IPS-18c (cell line): ENCODE measurements around the gene FANCL.
"Not testable (repeated sequence)": the region's sequence is repeated elsewhere in the genome, so short reads cannot be mapped to it uniquely, and the experiment has no call there.

ENCODE experiments used
- H3K4me3 ChIP-seq: 2 replicates; pipeline ENCODE4 v1.7.0; 2013; ENCODE audit warnings: low read depth, mild to moderate bottlenecking, low read length, moderate library complexity; ENCODE audit not compliant: insufficient read depth
- H3K9me3 ChIP-seq: one replicate; pipeline ENCODE4 v1.6.1; 2013; ENCODE audit warnings: mild to moderate bottlenecking, low read length, moderate library complexity; ENCODE audit not compliant: control insufficient read depth, insufficient read depth

The FANCL gene

DNA sequence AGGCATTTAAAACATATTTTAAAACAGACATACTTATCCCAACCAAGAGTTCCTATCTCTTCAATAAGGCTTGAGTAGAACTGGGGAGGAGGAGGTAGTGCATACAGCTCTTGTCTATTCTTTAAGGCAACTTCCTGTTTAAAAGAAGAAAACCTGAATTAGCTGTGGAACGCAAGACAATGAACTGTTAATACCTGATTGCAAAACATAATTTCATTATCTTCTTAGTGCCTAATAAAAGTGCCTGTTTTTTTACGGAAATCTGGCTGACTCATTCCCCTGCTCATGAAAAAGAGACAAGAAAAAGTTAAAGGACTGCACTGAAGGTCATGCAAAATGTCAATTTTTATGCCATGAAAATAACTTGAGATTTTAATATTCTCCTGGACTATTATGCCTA, 19.2 kb downstream of the FANCL start:
- no peak overlapping the region for H3K4me3 ChIP-seq
- H3K9me3 ChIP-seq, result no peaks in the 10 kb centered on the region

DNA sequence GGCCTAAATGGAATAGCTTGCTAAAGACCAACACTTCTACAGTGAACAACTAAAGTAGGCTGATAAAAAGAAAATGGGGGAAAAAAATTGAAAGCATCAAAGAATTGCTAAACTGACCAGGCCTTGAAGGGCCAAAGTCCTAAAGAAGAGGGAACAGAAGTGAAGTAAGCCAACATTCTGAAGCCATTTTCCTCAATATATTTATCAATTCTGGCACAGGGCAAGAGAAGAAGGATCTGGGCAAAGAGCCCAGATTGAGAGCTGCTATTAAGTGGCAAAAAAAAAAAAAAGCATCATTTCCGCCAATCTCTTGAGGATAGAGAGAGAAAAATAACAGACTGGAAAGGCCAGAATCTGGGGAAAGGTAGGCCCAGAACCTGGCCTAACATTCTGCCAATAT, 25.7 kb downstream of the FANCL start:
- H3K9me3 ChIP-seq, result peaks cover 5% of the 10 kb centered on the region
- no peak overlapping the region for H3K4me3 ChIP-seq

DNA sequence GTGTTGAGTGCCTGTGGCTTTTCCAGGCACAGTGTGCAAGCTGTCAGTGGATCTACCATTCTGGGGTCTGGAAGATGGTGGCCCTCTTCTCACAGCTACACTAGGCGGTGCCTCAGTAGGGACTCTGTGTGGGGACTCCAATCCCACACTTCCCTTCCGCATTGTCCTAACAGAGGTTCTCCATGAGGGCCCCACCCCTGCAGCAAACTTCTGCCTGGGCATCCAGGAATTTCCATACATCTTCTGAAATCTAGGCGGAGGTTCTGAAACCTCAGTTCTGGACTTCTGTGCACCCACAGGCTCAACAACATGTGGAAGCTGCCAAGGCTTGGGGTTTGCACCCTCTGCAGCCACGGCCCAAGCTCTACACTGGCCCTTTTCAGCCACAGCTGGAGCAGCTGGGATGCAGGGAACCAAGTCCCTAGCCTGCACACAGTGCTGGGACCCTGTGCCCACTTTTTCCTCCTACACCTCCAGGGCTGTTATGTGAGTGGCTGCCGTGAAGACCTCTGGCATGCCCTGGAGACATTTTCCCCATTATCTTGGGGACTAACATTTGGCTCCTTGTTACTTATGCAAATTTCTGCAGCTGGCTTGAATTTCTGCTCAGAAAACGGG, 30.1 kb downstream of the FANCL start:
- H3K4me3 ChIP-seq, H3K9me3 ChIP-seq: not testable (repeated sequence)

DNA sequence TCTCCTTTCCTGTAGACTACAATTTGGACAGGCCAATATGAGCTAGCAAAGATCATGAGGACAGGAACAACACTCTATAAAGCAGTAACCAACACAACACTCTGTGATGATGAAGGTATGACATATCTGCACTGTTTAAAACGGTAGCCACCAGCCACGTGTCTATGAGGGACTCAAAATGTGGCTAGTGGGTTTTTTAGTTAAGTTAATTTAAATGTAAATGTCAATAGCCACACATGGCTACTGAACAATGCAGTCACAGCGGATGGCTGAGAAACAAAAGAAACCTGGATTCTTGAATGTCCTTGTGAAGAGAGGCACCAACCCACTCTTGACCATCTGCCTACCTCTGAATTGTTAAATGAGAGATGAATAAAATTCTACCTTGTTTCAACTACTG, 33.9 kb downstream of the FANCL start:
- Histone ChIP-seq H3K4me3 (no peak overlapping the region), H3K9me3 (peaks cover 5% of the 10 kb centered on the region)

DNA sequence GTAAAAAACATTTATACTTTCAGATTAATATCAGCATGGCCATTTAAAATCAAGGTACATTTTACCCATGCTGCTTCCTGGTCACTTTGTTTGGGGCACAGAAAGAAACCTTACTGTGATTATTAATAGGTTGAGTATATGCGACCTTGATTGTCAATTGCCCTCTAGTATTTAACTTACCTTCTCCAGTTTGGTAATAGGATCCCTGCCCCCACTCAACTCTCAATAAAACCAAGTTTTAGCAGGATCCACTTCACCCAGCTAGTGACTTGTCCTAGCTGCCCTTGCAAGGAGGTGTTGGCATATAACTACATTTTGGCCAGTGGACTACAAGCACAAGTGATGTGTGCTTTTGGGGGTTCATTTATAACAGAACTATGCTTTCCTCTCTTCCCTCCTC, 34.3 kb downstream of the FANCL start:
- Histone ChIP-seq H3K4me3 (no peak overlapping the region), H3K9me3 (peaks cover 5% of the 10 kb centered on the region)

DNA sequence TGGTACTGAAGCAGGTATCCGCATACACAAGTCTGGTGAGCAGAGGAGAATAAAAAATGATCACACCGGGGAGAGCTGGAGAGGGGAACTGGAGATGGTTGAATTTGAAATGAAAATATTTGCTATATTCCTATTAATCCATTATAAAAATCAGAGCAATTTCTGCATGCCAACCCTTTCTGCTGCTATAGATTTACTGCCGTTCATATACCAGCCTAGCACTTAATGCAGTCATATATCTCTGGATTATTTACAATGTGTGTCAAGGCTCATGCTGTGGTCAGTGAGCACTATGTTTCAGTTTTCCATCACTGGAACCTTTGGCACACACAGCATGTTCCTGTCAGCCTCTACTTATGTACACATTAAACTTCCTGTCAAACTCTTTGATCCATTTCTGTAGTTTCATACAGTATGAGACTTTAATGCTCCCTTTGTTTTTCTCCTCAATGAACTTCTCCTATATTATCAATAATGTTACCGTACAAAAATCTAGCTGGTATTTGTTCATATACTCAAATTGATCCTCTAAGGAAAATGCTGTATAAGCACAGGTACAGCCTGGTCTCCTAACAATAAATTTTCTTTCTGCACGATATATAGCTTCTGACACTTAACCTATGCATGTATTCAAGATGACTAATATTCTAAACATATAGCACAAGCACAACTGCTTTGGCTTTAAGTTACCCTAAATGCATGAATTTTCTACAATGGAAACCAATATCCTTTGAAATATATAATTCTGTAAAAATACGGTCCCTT, 36.7 kb downstream of the FANCL start:
- no peaks in the 10 kb centered on the region for H3K9me3 ChIP-seq
- no peak overlapping the region for H3K4me3 ChIP-seq

DNA sequence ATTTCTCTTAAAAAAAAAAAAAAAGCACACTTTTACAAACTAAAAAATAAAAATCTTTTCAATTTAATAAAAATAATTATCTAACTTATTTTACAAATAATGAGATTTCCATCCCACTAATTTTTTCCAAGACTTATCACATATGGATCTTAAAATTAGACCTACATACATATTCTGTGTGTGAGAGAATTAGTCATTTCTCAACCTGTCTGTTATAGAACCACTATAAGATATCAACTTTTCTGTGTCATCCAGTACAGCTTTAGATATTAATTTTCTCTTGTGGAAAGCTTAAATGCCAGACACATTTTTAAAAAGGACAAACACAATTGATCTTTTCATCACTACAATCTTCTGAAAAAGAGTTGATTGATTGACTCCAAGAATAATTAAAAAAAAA, 38.1 kb downstream of the FANCL start:
- Histone ChIP-seq H3K4me3 (no peak overlapping the region), H3K9me3 (no peaks in the 10 kb centered on the region)

DNA sequence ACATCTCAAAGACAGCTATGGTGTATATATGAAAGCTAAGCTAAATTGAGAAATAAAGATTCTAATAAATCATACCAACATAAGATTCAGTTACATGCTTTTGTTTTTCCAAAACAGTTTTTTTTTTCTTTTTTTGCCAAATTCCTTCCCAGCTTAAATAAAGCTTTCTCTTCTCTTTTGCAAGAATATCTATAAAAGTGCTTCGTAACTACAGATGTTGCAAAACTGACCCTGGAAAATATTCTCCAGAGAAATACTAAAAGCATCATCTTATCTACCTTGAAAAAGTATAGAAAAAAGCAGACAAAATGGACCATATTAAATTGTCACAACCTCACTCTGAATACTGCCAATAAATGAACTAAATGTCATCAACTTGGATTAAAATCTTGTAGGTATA, 38.7 kb downstream of the FANCL start:
- H3K9me3 ChIP-seq, result no peaks in the 10 kb centered on the region
- H3K4me3 ChIP-seq, result no peak overlapping the region

DNA sequence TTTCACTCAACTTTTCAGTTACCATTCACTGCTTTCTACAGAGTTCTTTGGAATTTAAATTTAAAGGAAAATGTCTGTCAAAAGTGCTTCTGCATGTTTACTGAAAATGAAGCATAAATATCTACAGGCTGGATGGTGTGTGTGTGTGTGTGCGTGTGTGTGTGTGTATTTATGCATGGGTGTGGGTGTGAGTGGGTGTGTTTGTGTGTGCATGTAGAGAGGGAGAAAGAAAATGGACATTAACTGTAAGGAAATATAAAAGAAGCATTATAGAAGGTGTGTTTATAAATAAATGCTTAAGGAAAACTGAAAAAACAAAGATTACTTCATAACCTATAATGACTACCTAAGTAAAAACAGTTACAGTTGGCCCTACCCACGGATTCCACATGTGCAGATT, 43.2 kb downstream of the FANCL start:
- no peaks in the 10 kb centered on the region for H3K9me3 ChIP-seq

DNA sequence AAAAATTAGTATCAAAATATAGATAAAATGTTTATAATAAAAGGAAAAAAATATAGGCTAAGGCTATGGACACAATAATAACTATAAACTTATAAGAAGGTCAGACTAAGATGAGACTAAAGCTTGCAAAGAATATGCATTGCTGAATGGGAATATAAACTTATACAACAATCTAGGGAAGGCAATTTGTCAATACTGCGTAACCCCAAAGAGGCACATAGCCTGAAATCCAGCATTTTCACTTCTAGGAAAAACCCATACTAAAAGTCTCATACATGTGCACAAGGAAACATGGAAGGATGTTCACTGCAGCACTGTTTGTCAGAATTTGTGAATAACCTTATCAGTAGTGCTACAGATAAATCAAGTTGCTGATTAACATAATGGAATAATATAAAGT, 45.5 kb downstream of the FANCL start:
- no peaks in the 10 kb centered on the region for H3K9me3 ChIP-seq
- H3K4me3 ChIP-seq, result no peak overlapping the region

More for the DNA sequence above, 43.2 kb downstream of the FANCL start:
- no peak overlapping the region for H3K4me3 ChIP-seq

DNA sequence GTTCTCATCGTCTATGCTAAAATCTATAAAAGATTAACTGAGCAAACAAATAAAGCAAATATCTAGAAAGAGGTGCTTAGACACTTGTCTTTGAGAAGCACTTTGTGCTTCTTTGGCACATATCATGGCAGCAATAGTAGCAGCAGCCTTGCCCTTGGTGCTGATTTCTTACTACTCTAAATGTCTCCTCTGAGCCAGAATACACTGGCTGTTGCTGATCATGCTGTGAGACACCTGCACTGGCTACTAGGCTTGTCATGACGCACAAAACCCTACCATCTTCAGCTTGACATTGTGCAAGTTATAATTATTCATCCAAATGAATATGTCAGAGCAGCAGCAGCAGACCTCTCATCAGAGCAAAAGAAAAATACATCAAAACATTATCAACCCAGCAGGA, 46.7 kb downstream of the FANCL start:
- H3K9me3 ChIP-seq, result no peaks in the 10 kb centered on the region
- H3K4me3 ChIP-seq, result no peak overlapping the region

DNA sequence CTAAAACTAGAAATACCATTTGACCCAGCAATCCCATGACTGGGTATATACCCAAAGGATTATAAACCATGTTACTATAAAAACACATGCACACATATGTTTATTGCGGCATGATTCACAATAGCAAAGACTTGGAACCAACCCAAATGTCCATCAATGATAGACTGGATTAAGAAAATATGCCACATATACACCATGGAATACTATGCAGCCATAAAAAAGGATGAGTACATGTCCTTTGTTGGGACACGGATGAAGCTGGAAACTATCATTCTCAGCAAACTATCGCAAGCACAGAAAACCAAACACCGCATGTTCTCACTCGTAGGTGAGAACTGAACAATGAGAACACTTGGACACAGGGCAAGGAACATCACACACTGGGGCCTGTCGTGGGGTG, 54.1 kb downstream of the FANCL start:
- H3K4me3 ChIP-seq, H3K9me3 ChIP-seq: not testable (repeated sequence)

DNA sequence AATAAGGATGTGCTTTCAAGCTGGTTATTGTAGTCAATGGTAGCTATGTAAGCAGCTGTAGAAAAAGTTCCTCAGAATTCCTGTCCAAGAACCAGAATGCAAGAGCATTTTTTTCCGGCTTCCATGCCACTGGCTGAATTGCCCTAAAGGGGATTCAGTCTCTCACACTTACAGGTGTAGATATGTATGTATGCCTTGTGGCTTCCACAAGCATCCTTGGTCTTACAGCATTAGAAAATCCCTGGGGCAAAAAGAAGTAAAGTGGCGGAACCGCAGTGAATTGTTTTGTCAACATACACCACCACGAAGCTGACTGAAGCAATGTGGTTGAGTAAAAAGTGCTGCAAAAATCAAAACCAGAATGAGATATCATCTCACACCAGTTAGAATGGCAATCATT, 54.6 kb downstream of the FANCL start:
- Histone ChIP-seq H3K4me3 (no peak overlapping the region), H3K9me3 (no peaks in the 10 kb centered on the region)

DNA sequence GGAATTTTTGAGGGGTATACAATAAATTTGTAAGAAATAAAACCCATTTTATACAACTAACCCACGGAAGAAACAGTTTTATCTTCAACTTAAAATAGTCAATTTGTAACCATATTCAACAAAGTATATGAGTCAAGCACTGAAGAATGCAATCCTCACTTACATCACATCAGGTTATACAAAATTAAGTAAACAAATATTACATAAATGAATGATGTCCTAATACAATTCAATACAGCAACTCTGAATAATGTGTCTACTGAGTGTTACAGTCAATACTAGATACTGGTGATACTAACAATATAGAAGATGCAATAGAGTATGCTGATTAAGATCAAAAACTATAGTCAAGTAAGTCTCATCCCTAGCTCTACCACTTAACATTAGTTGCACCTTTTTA, 58.6 kb downstream of the FANCL start:
- Histone ChIP-seq H3K4me3 (no peak overlapping the region), H3K9me3 (no peaks in the 10 kb centered on the region)

DNA sequence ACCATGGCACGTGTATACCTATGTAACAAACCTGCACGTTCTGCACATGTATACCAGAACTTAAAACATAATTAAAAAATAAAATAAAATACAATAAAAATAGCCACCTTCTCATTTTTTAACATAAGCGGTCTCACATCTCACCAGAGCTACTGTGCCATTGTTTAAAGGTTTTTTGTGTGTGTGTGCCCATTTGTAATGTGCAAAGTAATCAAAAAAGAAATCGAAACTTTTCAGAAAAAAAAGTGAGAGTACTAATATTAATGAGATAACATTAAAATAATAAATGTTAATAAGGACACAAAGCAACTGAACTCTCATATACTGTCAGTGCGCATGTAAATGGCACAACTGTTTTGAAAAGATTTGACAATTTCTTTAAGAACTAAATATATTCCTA, 60.5 kb downstream of the FANCL start:
- Histone ChIP-seq H3K4me3 (no peak overlapping the region), H3K9me3 (no peaks in the 10 kb centered on the region)

DNA sequence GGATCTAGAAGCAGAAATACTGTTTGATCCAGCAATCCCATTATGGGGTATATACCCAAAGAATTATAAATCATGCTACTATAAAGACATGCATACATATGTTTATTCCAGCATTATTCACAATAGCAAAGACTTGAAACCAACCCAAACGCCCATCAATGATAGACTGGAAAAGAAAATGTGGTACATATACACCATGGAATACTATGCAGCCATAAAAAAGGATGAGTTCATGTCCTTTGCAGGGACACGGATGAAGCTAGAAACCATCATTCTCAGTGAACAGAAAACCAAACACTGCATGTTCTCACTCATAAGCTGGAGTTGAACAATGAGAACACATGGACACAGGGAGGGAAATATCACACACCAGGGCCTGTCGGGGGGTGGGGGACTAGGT, 61.0 kb downstream of the FANCL start:
- H3K4me3 ChIP-seq, H3K9me3 ChIP-seq: not testable (repeated sequence)

DNA sequence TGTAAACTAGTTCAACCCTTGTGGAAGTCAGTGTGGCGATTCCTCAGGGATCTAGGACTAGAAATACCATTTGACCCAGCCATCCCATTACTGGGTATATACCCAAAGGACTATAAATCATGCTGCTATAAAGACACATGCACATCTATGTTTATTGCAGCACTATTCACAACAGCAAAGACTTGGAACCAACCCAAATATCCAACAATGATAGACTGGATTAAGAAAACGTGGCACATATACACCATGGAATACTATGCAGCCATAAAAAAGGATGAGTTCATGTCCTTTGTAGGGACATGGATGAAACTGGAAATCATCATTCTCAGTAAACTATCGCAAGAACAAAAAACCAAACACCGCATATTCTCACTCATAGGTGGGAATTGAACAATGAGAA, 63.9 kb downstream of the FANCL start:
- H3K9me3 ChIP-seq, H3K4me3 ChIP-seq: not testable (repeated sequence)

DNA sequence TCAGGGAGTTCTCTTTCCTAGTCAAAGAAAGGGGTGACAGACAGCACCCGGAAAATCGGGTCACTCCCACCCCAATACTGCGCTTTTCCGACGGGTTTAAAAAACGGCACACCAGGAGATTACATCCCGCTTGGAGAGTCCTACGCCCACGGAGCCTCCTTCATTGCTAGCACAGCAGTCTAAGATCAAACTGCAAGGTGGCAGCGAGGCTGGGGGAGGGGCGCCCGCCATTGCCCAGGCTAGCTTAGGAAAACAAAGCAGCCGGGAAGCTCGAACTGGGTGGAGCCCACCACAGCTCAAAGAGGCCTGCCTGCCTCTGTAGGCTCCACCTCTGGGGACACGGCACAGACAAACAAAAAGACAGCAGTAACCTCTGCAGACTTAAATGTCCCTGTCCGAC, 69.3 kb downstream of the FANCL start:
- H3K4me3 ChIP-seq, H3K9me3 ChIP-seq: not testable (repeated sequence)
